Erythroblast (primary cell): ENCODE results near the gene TEX14.
A peak's percentile ranks its signal among the peaks of the same experiment; 100 is the strongest.

Experiments
- DNase-seq, 2 experiments: peaks; one replicate each; lab custom pipeline; 2025; lab: John Stamatoyannopoulos, UW
- GATA1 ChIP-seq: IDR thresholded peaks from 2 replicates; pipeline ENCODE4 v1.6.1; 2011; ENCODE audit warnings: low read depth, mild to moderate bottlenecking, control low read depth, low read length, moderate library complexity
- POLR2A ChIP-seq: IDR thresholded peaks from 2 replicates; pipeline ENCODE4 v1.6.1; 2011; ENCODE audit warnings: mild to moderate bottlenecking, low read length

The TEX14 gene

DNA sequence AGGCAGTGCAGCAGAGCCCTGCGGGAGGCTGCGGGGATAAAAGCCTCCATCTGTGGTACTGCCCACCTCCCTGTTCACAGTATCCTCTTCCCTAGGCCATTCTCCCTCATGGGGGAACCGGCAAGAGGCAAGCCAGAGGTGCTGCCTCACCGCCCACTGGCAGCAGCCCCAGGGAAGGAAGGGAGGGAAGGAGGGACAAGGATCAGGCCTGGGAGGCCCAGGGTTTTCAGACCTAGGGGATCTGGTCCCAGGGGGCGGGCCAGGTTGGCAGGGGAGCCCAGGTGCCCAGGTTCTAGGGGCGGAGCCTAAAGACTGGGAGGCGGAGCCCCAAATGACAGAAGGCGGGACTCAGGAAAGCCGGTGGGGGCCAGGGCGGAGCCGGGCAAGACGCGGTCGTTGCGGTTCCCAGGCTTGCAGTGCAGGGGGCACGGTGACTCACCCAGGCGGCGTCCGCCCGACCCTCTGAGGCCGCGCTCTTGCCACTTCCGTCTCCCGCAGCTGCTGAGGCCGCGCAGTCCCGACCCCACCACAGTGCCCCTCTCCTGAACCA lies 174.4 kb downstream of the TEX14 start:
- no peak for TF ChIP-seq POLR2A
- TF ChIP-seq GATA1, result no peak
- no peak for DNase-seq

- DNase-seq, result peak in 1 of 2 experiments; percentile 48
- TF ChIP-seq GATA1 (no peak), POLR2A (no peak)
Observed at GRCh38 chr17:58516644-58517377, 175.0 kb downstream of the TEX14 start.

DNA sequence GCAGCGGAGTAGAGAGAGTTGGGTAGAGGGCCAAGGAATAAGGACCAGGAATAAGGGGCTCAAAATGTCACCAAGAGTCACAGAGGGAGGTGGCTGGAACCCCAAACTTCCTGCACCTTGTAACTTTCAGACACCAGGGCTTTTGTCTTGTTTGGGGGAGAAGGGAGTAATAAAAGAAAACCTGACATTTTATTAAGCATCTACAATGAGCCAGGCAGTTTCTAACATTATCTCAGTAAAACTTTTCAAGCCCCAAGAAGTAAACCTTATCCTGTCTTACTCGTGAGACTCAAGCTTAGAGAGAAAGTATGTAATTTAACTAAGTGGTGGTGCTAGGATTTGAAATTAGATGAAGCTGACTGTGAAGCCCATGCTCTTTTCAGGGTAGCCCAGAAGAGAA lies 176.6 kb downstream of the TEX14 start:
- TF ChIP-seq GATA1, result no peak
- no peak for TF ChIP-seq POLR2A
- DNase-seq, result peak in 1 of 2 experiments; percentile 25

- no peak for DNase-seq
- TF ChIP-seq POLR2A (no peak), GATA1 (no peak)
Observed at GRCh38 chr17:58514770-58515157, 177.1 kb downstream of the TEX14 start.

- no peak for TF ChIP-seq GATA1
- peak; percentile 54 for TF ChIP-seq POLR2A
- peak; percentile 85 to 91 for DNase-seq
Observed at GRCh38 chr17:58513965-58514769, 177.7 kb downstream of the TEX14 start, which contains the start of gene MTMR4. Gene MTMR4 (minus strand): TSS chr17:58514638. CDS start chr17:58514407, 231 bp downstream.

GRCh38 chr17:58513267-58513964 lies 178.4 kb downstream of the TEX14 start:
- TF ChIP-seq GATA1, result no peak
- TF ChIP-seq POLR2A, result no peak
- DNase-seq, result no peak

DNA sequence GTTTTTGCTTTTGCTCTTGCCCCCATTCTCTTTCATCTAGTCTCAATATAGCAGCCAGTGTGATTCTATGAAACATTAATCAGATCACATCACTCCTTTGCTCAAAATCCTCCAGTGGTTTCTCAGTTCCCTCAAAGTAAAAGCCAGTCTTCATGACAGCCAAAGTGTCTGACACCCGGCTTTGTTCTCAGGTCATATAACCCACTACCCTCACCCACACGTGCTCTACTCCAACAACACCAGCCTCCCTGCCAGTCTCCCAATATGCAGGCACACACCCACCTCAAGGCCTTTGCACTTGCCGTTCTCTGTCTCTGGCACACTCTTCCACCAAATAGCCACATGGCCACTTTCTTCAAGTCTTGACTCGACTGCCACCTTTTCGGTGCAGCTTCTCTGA lies 181.8 kb downstream of the TEX14 start:
- DNase-seq, result no peak
- TF ChIP-seq GATA1 (no peak), POLR2A (no peak)

DNA sequence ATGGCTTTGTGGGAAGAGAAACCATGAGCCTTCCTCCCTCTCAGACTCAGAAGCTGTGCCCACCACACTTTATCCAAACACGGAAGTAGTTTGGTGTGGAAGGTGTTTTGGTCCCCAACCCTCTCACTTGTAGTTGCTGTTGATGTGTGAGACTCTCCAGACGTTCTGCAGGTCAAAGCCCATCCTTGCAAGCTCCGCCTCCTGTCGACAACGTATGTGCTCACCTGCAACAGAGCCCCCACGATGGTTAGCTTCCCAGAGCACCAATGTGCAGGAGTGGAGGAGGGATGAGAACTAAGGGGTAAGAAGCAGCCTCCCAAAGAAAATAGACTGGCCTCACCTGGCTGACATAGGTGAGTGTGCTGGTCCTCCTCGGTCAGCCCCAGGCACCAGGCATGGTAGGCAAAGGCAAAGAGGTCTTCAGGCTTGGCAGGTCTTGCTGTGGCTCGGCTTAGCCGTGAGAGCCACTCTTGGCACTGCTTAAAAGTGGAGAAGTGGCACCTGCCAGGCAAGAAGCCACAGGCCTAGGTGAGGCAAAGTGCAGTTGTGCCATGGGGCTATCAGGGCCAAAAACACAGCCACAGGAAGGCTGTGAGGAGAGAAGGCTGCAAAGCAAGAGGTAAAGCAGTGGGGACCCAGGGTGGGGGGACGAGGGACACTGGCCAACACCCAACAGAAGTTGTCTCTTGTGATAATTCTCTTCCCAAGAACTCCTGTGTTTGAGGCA lies 183.3 kb downstream of the TEX14 start:
- DNase-seq, result no peak
- no peak for TF ChIP-seq GATA1
- TF ChIP-seq POLR2A, result no peak

- TF ChIP-seq POLR2A, result no peak
- TF ChIP-seq GATA1, result no peak
- no peak for DNase-seq
Observed at GRCh38 chr17:58507123-58507634, 184.7 kb downstream of the TEX14 start.
